Common myeloid progenitor, CD34-positive (primary cell): Measurements from ENCODE around the gene GPATCH8. TPM values are rescaled to one million over a fixed set of nuclear protein-coding genes. Genes with fewer than 3 reads are reported as not detected.

Source experiments
- CTCF ChIA-PET: fragments of 350-600 bp; sonication (Branson Sonifier 250); formaldehyde crosslinking; loops from one replicate; lab custom pipeline; 2021; ENCODE audit warnings: antibody characterized with exemption; lab: Charles Lee
- POLR2A ChIA-PET: fragments of 350-600 bp; sonication (Branson Sonifier 250); formaldehyde crosslinking; loops from one replicate; lab custom pipeline; 2021; ENCODE audit warnings: antibody characterized with exemption; lab: Charles Lee
- DNase-seq, 3 donors: peaks; one replicate each; pipeline versions ENCODE4 v3.0.0 to v3.0.0-alpha.2; 2013
- H3K27ac ChIP-seq, 2 experiments: 1 replicate in 1 of 2; 2 replicates in 1 of 2; pipeline ENCODE4 v1.7.0; 2013; ENCODE audit warnings: inconsistent platforms in 2 of 2, low read length in 2 of 2, mild to moderate bottlenecking in 2 of 2, low read depth in 1 of 2, moderate library complexity in 1 of 2; ENCODE audit not compliant: severe bottlenecking in 2 of 2, insufficient read depth in 1 of 2, poor library complexity in 1 of 2
- H3K27me3 ChIP-seq, 5 experiments: replicated peaks in 2 of 5; 1 replicate in 3 of 5; 2 replicates in 2 of 5; pipeline versions ENCODE4 v1.6.1 to v1.7.0; 2013; ENCODE audit warnings: low read length in 4 of 5, mild to moderate bottlenecking in 2 of 5, moderate library complexity in 2 of 5, inconsistent platforms in 1 of 5; ENCODE audit not compliant: insufficient read depth in 5 of 5, control insufficient read depth in 4 of 5
- H3K36me3 ChIP-seq, 4 experiments: 1 replicate in 2 of 4; 2 replicates in 2 of 4; pipeline versions ENCODE4 v1.6.1 to v1.7.0; 2013; ENCODE audit warnings: low read length in 3 of 4, control low read depth in 1 of 4, mild to moderate bottlenecking in 1 of 4; ENCODE audit not compliant: control insufficient read depth in 4 of 4, insufficient read depth in 4 of 4
- H3K4me1 ChIP-seq, 4 experiments: 1 replicate in 3 of 4; 2 replicates in 1 of 4; pipeline versions ENCODE4 v1.6.1 to v1.7.1; 2013; ENCODE audit warnings: low read length in 3 of 4, mild to moderate bottlenecking in 3 of 4, control low read depth in 1 of 4, inconsistent platforms in 1 of 4, moderate library complexity in 1 of 4; ENCODE audit not compliant: control insufficient read depth in 4 of 4, insufficient read depth in 4 of 4; ENCODE audit errors: control extremely low read depth in 1 of 4
- H3K4me3 ChIP-seq, 7 experiments: 1 replicate in 4 of 7; 2 replicates in 3 of 7; pipeline versions ENCODE4 v1.5.1 to v1.7.0; 2013; ENCODE audit warnings: mild to moderate bottlenecking in 7 of 7, low read length in 6 of 7, moderate library complexity in 6 of 7, inconsistent platforms in 2 of 7, low read depth in 2 of 7, control low read depth in 1 of 7; ENCODE audit not compliant: insufficient read depth in 4 of 7, control insufficient read depth in 1 of 7; ENCODE audit errors: extremely low read depth in 1 of 7
- H3K9me3 ChIP-seq, 5 experiments: 1 replicate in 4 of 5; 2 replicates in 1 of 5; pipeline versions ENCODE4 v1.6.1 to v1.7.1; 2013; ENCODE audit warnings: low read length in 4 of 5, mild to moderate bottlenecking in 2 of 5, inconsistent platforms in 1 of 5, low read depth in 1 of 5, moderate library complexity in 1 of 5; ENCODE audit not compliant: control insufficient read depth in 4 of 5, insufficient read depth in 2 of 5; ENCODE audit errors: control extremely low read depth in 1 of 5
- WGBS: methylation state at CpG from one replicate; pipeline ENCODE4 v1.1.5; 2013; ENCODE audit not compliant: insufficient coverage; 5-methylcytosine and 5-hydroxymethylcytosine counted together
- polyA plus RNA-seq: library from polyadenylated mRNA; unstranded; fragments of 120-200 nt; gene quantifications from one replicate; pipeline ENCODE4 v1.2.1, GENCODE V29; 2013

The GPATCH8 gene
- 35.1 TPM for polyA plus RNA-seq

DNA sequence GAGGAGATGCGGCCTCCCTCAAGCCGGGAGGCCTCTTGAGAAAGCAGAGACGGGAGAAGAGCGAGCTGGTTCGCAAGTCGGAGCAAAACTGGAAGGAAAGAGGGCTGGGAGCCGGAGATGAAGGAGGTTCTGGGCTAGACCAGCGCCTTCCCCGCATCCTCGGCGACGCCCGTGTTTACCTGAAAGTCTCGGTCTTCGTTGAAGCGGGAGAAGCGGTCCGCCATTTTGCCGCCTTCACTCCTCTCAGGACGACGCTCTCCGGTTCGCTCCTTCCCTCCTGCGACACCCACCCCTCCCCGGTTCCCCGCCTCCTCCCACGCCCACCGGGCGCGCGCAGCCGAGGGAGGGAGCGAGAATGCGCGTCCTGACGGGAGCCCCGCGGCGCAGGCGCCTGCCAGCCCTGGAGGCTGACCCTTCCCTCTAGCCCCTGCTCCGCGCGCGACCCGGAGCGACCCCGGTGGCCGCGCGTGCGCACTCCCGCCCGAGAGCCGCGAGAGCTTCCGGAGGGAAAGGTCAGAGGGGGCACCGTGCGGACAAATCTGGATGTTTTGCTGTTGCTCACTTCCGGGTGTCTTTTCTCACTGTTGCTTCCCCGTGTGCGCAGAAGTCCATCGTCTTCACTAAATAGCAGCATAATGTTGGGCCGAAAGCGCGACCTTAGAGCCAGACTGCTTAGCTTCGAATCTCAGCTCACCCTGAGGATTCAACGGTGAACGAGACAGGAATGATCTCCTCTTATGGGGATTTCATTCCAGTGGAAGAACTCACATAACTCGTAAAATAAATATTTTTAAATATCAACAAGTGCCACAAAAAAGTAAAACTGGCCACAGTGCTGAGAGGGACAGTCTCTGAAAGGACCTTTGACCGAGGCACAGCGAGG is at the start of gene GPATCH8:
GPATCH8 (minus strand) TSS at position 260 of the 883 bp plus-strand sequence; CDS start at position 224, 36 bp downstream.
- H3K9me3 ChIP-seq = no peaks in the 10 kb centered on the region
- peak within 1 kb of the TSS; percentile 83 to 98 (median 91) for H3K4me3 ChIP-seq
- H3K27me3 ChIP-seq = no peaks in the 10 kb centered on the region
- ChIA-PET POLR2A (no interaction called here), CTCF (interaction anchor here (1.0 to 3.0 kb wide), 2 partner anchors 12 to 19 kb away, joined by 3 to 21 read pairs; no protein-coding TSS in a partner anchor)
- peak within 1 kb of the TSS; percentile 90 to 97 for H3K27ac ChIP-seq
- DNase-seq = peak; percentile 93 to 95 (median 95)
- H3K36me3 ChIP-seq = no peaks in the 10 kb centered on the region
- 5% methylated on average over 65 of the region's 71 CpGs for WGBS
- H3K4me1 ChIP-seq = peaks cover 13 to 31% (median 21%) of the 10 kb centered on the region in 4 experiments

GRCh38 chr17:44552361-44552760 is 49.2 kb upstream of the GPATCH8 start:
- Histone ChIP-seq H3K4me1 (peaks cover 0 to 29% (median 21%) of the 10 kb centered on the region in 4 experiments), H3K27me3 (peaks cover 3 to 38% (median 17%) of the 10 kb centered on the region in 5 experiments), H3K36me3 (no peaks in the 10 kb centered on the region), H3K9me3 (no peaks in the 10 kb centered on the region), H3K4me3 (no peak overlapping the region), H3K27ac (no peak overlapping the region)
- ChIA-PET CTCF (no interaction called here), POLR2A (no interaction called here)
- 96% methylated on average over 8 of the region's 9 CpGs for WGBS
- DNase-seq = no peak

GRCh38 chr17:44549686-44550085 is 46.5 kb upstream of the GPATCH8 start:
- peaks cover 0 to 21% (median 14%) of the 10 kb centered on the region in 4 experiments for H3K4me1 ChIP-seq
- no peak overlapping the region for H3K4me3 ChIP-seq
- no peak for DNase-seq
- ChIA-PET POLR2A (interaction anchor here (1.0 kb wide), 1 partner anchor 19 kb away, joined by 3 read pairs; no protein-coding TSS in a partner anchor), CTCF (interaction anchor here (1.2 kb wide), 1 partner anchor 8 kb away, joined by 4 read pairs; no protein-coding TSS in a partner anchor)
- no peak overlapping the region for H3K27ac ChIP-seq
- peaks cover 0 to 12% (median 0%) of the 10 kb centered on the region in 5 experiments for H3K27me3 ChIP-seq
- peaks cover 0 to 2% (median 0%) of the 10 kb centered on the region in 5 experiments for H3K9me3 ChIP-seq
- H3K36me3 ChIP-seq = no peaks in the 10 kb centered on the region
- 96% methylated on average over 4 of the region's 6 CpGs for WGBS

DNA sequence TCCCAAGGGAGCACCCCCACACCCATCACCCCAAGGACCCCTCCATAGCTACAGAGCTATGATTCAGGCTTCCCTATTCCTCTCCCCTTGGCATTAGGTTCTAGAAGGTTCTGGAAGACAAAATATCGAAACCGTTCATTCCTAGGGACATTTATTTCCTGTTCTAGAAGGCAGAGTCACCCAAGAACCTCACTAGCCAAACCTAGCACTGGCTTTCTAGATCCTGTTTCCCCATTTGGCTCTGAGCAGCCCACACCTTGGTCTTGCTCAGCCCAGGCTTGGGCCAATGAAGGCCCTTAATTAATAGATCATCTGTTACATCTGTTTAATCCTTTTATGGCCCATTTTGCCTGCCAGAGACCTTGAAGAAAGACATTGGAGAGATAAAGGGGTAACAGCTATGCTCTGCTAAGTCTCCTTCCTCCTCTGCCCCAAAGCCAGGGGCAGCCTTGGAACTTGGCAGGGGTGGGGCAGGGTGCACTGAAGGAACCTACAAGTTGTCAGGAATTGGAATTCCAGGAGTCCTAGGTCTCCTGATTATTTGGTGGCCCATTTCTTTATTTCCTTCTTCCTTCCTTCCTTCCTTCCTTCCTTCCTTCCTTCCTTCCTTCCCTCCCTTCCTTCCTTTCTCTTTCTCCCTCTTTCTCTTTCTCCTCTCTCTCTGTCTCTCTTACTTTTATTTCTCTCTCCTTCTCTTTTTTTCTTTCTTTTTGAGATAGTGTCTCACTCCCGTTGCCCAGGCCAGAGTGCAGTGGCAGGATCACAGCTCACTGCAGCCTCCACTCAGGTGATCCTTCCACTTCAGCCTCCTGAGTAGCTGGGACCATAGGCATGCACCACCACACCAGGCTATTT is 45.4 kb upstream of the GPATCH8 start:
- CTCF ChIA-PET = no interaction called here
- peaks cover 0 to 6% (median 0%) of the 10 kb centered on the region in 5 experiments for H3K27me3 ChIP-seq
- POLR2A ChIA-PET = no interaction called here
- no peak overlapping the region for H3K4me3 ChIP-seq
- WGBS = 90% methylated on average over 3 of the region's 3 CpGs
- no peaks in the 10 kb centered on the region for H3K36me3 ChIP-seq
- H3K27ac ChIP-seq = no peak overlapping the region
- DNase-seq = no peak
- H3K4me1 ChIP-seq = peaks cover 0 to 21% (median 14%) of the 10 kb centered on the region in 4 experiments
- H3K9me3 ChIP-seq = peaks cover 0 to 2% (median 0%) of the 10 kb centered on the region in 5 experiments

DNA sequence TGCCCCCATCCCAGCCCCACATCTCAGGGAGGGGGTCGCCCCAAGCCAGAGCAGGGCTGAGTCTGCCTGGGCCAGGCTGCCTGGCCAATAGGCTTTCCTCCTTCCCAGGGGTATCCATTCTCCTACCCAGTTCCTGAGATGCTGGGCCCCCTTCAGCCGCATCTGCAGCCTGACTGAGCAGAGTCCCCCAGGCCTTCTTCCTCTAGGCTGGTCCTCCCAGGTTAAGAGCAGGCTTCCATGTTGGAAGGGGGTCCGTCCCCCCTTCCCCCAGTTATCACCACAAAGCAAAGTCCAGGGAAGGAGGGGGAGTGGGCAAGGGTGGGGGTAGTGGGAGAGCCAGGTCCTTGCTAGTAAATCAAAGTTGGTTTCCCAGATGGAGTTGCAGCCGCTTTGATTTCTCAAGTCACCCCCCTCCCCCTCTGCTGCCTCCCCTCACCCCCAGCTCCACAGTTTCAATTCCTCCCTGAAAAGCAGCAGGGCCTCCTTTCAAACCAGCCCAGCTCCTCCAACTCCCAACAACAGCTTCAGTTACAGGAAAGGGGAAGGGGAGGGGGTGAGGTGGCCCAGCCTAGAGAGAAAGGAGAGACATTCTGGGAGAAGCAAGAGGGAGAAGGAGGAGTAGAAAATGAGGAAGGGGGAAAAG is 44.5 kb upstream of the GPATCH8 start:
- Histone ChIP-seq H3K27ac (no peak overlapping the region), H3K9me3 (peaks cover 0 to 2% (median 0%) of the 10 kb centered on the region in 5 experiments), H3K4me1 (peaks cover 0 to 21% (median 14%) of the 10 kb centered on the region in 4 experiments), H3K4me3 (no peak overlapping the region), H3K36me3 (no peaks in the 10 kb centered on the region), H3K27me3 (peaks cover 0 to 6% (median 0%) of the 10 kb centered on the region in 5 experiments)
- 100% methylated on average over 1 of the region's 4 CpGs for WGBS
- CTCF ChIA-PET = interaction anchor here (0.7 to 5.4 kb wide), 3 partner anchors 11 to 24 kb away, joined by 3 to 21 read pairs (median 4); no protein-coding TSS in a partner anchor
- no peak for DNase-seq
- POLR2A ChIA-PET = interaction anchor here (0.6 kb wide), 1 partner anchor 1123 kb away, joined by 3 read pairs; no protein-coding TSS in a partner anchor
